ENCODE measurements around the gene KCNH4.

The KCNH4 gene

DNA sequence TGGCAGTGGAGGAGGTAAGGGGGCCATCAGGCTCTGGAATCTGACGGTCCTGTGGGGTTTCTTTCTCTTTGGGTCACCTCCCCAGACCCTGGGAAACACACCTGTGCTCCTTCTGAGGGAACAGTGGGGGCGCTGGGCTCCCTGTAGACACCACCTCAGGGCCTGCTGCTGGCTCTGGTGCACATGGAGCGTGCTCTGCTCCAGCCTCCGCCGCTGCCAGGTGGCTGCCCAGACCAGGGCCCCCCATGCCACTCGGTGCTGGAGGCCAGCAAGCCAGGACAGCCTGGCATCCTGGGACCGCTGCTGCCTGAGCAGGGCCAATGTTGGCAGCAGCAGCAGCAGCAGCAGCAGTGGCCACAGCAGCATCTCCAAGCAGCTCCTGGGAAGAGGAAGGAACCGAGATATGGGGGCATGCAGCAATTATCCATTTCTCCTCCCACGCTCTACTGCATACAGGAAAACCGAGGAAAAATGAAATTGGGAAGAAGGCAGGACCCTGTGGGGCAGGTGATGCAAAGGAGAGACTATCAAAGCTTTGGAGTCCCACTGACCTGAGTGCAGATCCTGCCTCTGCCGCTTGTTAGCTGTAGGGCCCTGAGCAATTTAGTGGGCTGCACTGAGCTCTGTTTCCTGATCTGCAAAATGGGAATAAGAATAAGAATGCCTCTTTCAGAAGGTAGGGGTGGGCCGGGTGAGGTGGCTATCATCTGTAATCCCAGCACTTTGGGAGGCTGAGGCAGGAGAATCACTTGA, 12.4 kb upstream of the KCNH4 start:
- TF ChIP-seq YY1 (IDR thresholded peaks at IDR 0.05; ENCODE audit: insufficient read depth, insufficient read length) = no peak
- no peak for TF ChIP-seq ZNF274 (IDR thresholded peaks at IDR 0.05; ENCODE audit: low read depth, low read length)
- TF ChIP-seq SUZ12 (IDR thresholded peaks at IDR 0.05; ENCODE audit: extremely low read depth, insufficient read depth, insufficient read length) = no peak
- H3K36me3 ChIP-seq (ENCODE audit: insufficient read depth, insufficient read length, low read length) = no peaks in the 10 kb centered on the region
- H3K4me1 ChIP-seq (ENCODE audit: insufficient read depth, insufficient read length) = peaks cover 4% of the 10 kb centered on the region
- DNase-seq (ENCODE audit: low read depth, low spot score) = no peak
- H3K27me3 ChIP-seq (ENCODE audit: insufficient read depth, insufficient read length) = no peaks in the 10 kb centered on the region
- no peaks in the 10 kb centered on the region for H3K9me3 ChIP-seq (ENCODE audit: insufficient read depth, low read length)
- peak overlapping the region; percentile 33 for H3K9ac ChIP-seq (ENCODE audit: insufficient read length, low read depth)
- peak overlapping the region; percentile 50 for H3K4me3 ChIP-seq (ENCODE audit: insufficient read length, low read depth)

GRCh38 chr17:42192189-42193126, 11.5 kb upstream of the KCNH4 start:
- Histone ChIP-seq H3K27me3 (ENCODE audit: insufficient read depth, insufficient read length) (no peaks in the 10 kb centered on the region), H3K4me3 (ENCODE audit: insufficient read length, low read depth) (no peak overlapping the region), H3K9me3 (ENCODE audit: insufficient read depth, low read length) (no peaks in the 10 kb centered on the region), H3K36me3 (ENCODE audit: insufficient read depth, insufficient read length, low read length) (no peaks in the 10 kb centered on the region), H3K9ac (ENCODE audit: insufficient read length, low read depth) (no peak overlapping the region), H3K4me1 (ENCODE audit: insufficient read depth, insufficient read length) (peaks cover 8% of the 10 kb centered on the region)
- no peak for TF ChIP-seq SUZ12 (IDR thresholded peaks at IDR 0.05; ENCODE audit: extremely low read depth, insufficient read depth, insufficient read length)
- TF ChIP-seq ZNF274 (IDR thresholded peaks at IDR 0.05; ENCODE audit: low read depth, low read length) = no peak
- no peak for TF ChIP-seq YY1 (IDR thresholded peaks at IDR 0.05; ENCODE audit: insufficient read depth, insufficient read length)
- no peak for DNase-seq (ENCODE audit: low read depth, low spot score)

GRCh38 chr17:42191275-42191608, 10.3 kb upstream of the KCNH4 start:
- Histone ChIP-seq H3K4me3 (ENCODE audit: insufficient read length, low read depth) (no peak overlapping the region), H3K27me3 (ENCODE audit: insufficient read depth, insufficient read length) (no peaks in the 10 kb centered on the region), H3K36me3 (ENCODE audit: insufficient read depth, insufficient read length, low read length) (no peaks in the 10 kb centered on the region), H3K4me1 (ENCODE audit: insufficient read depth, insufficient read length) (peaks cover 8% of the 10 kb centered on the region), H3K9ac (ENCODE audit: insufficient read length, low read depth) (no peak overlapping the region), H3K9me3 (ENCODE audit: insufficient read depth, low read length) (no peaks in the 10 kb centered on the region)
- no peak for DNase-seq (ENCODE audit: low read depth, low spot score)
- no peak for TF ChIP-seq YY1 (IDR thresholded peaks at IDR 0.05; ENCODE audit: insufficient read depth, insufficient read length)
- TF ChIP-seq SUZ12 (IDR thresholded peaks at IDR 0.05; ENCODE audit: extremely low read depth, insufficient read depth, insufficient read length) = no peak
- no peak for TF ChIP-seq ZNF274 (IDR thresholded peaks at IDR 0.05; ENCODE audit: low read depth, low read length)

GRCh38 chr17:42190491-42191274, 9.7 kb upstream of the KCNH4 start:
- TF ChIP-seq YY1 (IDR thresholded peaks at IDR 0.05; ENCODE audit: insufficient read depth, insufficient read length) (no peak), ZNF274 (IDR thresholded peaks at IDR 0.05; ENCODE audit: low read depth, low read length) (no peak), SUZ12 (IDR thresholded peaks at IDR 0.05; ENCODE audit: extremely low read depth, insufficient read depth, insufficient read length) (no peak)
- H3K9ac ChIP-seq (ENCODE audit: insufficient read length, low read depth) = no peak overlapping the region

DNA sequence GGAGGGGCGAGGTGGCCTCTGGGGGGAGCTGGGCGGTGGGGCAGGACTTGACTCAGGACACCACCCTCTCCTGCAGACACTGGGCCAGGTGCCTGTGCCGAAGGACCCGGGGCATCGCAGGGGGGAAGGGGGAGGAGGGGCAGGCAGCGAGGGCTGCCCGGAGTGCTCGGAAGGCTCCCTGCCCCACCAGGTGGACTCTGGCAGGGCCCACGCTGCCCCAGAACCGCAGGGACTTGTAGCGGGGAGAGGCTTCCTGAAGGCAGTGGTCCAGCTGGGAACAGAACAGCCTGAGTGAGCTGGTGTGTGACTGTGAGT, 8.7 kb upstream of the KCNH4 start:
- no peaks in the 10 kb centered on the region for H3K36me3 ChIP-seq (ENCODE audit: insufficient read depth, insufficient read length, low read length)
- TF ChIP-seq YY1 (IDR thresholded peaks at IDR 0.05; ENCODE audit: insufficient read depth, insufficient read length) (no peak), SUZ12 (IDR thresholded peaks at IDR 0.05; ENCODE audit: extremely low read depth, insufficient read depth, insufficient read length) (no peak), ZNF274 (IDR thresholded peaks at IDR 0.05; ENCODE audit: low read depth, low read length) (no peak)
- H3K4me3 ChIP-seq (ENCODE audit: insufficient read length, low read depth) = no peak overlapping the region
- peaks cover 20% of the 10 kb centered on the region for H3K4me1 ChIP-seq (ENCODE audit: insufficient read depth, insufficient read length)
- H3K9me3 ChIP-seq (ENCODE audit: insufficient read depth, low read length) = no peaks in the 10 kb centered on the region
- peaks cover 13% of the 10 kb centered on the region for H3K27me3 ChIP-seq (ENCODE audit: insufficient read depth, insufficient read length)
- no peak overlapping the region for H3K9ac ChIP-seq (ENCODE audit: insufficient read length, low read depth)
- DNase-seq (ENCODE audit: low read depth, low spot score) = no peak

More at GRCh38 chr17:42190491-42191274, 9.7 kb upstream of the KCNH4 start:
- Histone ChIP-seq H3K4me3 (ENCODE audit: insufficient read length, low read depth) (no peak overlapping the region), H3K36me3 (ENCODE audit: insufficient read depth, insufficient read length, low read length) (no peaks in the 10 kb centered on the region), H3K27me3 (ENCODE audit: insufficient read depth, insufficient read length) (peaks cover 3% of the 10 kb centered on the region), H3K9me3 (ENCODE audit: insufficient read depth, low read length) (no peaks in the 10 kb centered on the region), H3K4me1 (ENCODE audit: insufficient read depth, insufficient read length) (peaks cover 10% of the 10 kb centered on the region)
- no peak for DNase-seq (ENCODE audit: low read depth, low spot score)

- TF ChIP-seq ZNF274 (IDR thresholded peaks at IDR 0.05; ENCODE audit: low read depth, low read length) (no peak), SUZ12 (IDR thresholded peaks at IDR 0.05; ENCODE audit: extremely low read depth, insufficient read depth, insufficient read length) (no peak), YY1 (IDR thresholded peaks at IDR 0.05; ENCODE audit: insufficient read depth, insufficient read length) (no peak)
- Histone ChIP-seq H3K36me3 (ENCODE audit: insufficient read depth, insufficient read length, low read length) (no peaks in the 10 kb centered on the region), H3K27me3 (ENCODE audit: insufficient read depth, insufficient read length) (peaks cover 19% of the 10 kb centered on the region), H3K4me3 (ENCODE audit: insufficient read length, low read depth) (no peak overlapping the region), H3K9me3 (ENCODE audit: insufficient read depth, low read length) (no peaks in the 10 kb centered on the region), H3K9ac (ENCODE audit: insufficient read length, low read depth) (no peak overlapping the region), H3K4me1 (ENCODE audit: insufficient read depth, insufficient read length) (peaks cover 23% of the 10 kb centered on the region)
- no peak for DNase-seq (ENCODE audit: low read depth, low spot score)
Observed at GRCh38 chr17:42188749-42189650, 8.1 kb upstream of the KCNH4 start.

Data from NT2/D1 (cell line).